HepG2 (cell line): ENCODE measurements around the gene TAF1D. TPM values are rescaled to one million over a fixed set of nuclear protein-coding genes. Genes with fewer than 3 reads are reported as not detected.

Source experiments
- ATAC-seq: fragments of 200-7000 bp; cut with Tn5 transposase; 3 replicates; pipeline ENCODE4 v1.9.1; 2020; ENCODE audit warnings: mild to moderate bottlenecking, moderate library complexity
- BruUV-seq: library from RNA; stranded (reverse); fragments of 400-500 nt; replicated peaks from 2 replicates; lab custom pipeline; 2021; lab: Mats Ljungman, UMichigan
- CTCF ChIA-PET: fragments of 300-600 bp; formaldehyde crosslinking; extraction: SDS; loops from one replicate; lab custom pipeline; 2021; ENCODE audit warnings: low total read pairs, inconsistent platforms, low intra/inter-chr PET ratio; lab: Yijun Ruan, JAX
- POLR2A ChIA-PET: fragments of 350-600 bp; sonication (Branson Sonifier 250); formaldehyde crosslinking; loops from one replicate; lab custom pipeline; 2020; ENCODE audit warnings: antibody characterized with exemption, inconsistent platforms; lab: Yijun Ruan, JAX
- DNase-seq: peaks from one replicate; pipeline ENCODE4 v3.0.0-alpha.2; 2015; ENCODE audit warnings: low spot score
- FAIRE-seq: peaks from 3 replicates; lab custom pipeline; 2011; peaks lifted over from hg19 to GRCh38; lab: Jason Lieb, UNC
- H2AFZ ChIP-seq: one replicate; pipeline ENCODE4 v1.6.1; 2011; ENCODE audit warnings: low read length, inconsistent platforms
- H3K27ac ChIP-seq: fragments of 300-600 bp; 3 replicates; pipeline ENCODE4 v1.8.0; 2011; ENCODE audit warnings: mixed run types, mild to moderate bottlenecking, mixed read lengths, low read length, inconsistent platforms; ENCODE audit not compliant: insufficient read depth; ENCODE audit errors: extremely low read length
- H3K27me3 ChIP-seq, 2 experiments: fragments of 200-600 bp in 1 of 2; 2 replicates in 1 of 2; 3 replicates in 1 of 2; pipeline versions ENCODE4 v1.6.0 to v1.8.0; 2011; ENCODE audit warnings: low read length in 2 of 2, mild to moderate bottlenecking in 2 of 2, moderate library complexity in 2 of 2, inconsistent platforms in 1 of 2; ENCODE audit not compliant: insufficient read depth in 2 of 2, control insufficient read depth in 1 of 2
- H3K36me3 ChIP-seq, 2 experiments: fragments of 200-600 bp in 1 of 2; replicated peaks in 1 of 2; 2 replicates in 1 of 2; 3 replicates in 1 of 2; pipeline versions ENCODE4 v1.5.1 to v1.8.0; 2011; ENCODE audit warnings: low read length in 2 of 2, inconsistent platforms in 1 of 2; ENCODE audit not compliant: insufficient read depth in 2 of 2, control insufficient read depth in 1 of 2
- H3K4me1 ChIP-seq: 2 replicates; pipeline ENCODE4 v1.5.1; 2012; ENCODE audit warnings: low read length, inconsistent platforms; ENCODE audit not compliant: insufficient read depth
- H3K4me2 ChIP-seq: 2 replicates; pipeline ENCODE4 v1.6.0; 2011; ENCODE audit warnings: low read depth, low read length, inconsistent platforms
- H3K4me3 ChIP-seq, 3 experiments: fragments of 200-600 bp in 1 of 3; sonication (generic), shearing (Covaris generic) in 1 of 3; replicated peaks in 1 of 3; 2 replicates each; pipeline ENCODE4 v1.5.1; 2011 to 2016; ENCODE audit warnings: low read length in 3 of 3, inconsistent platforms in 2 of 3, low read depth in 2 of 3, mild to moderate bottlenecking in 2 of 3, control low read depth in 1 of 3, mixed read lengths in 1 of 3; ENCODE audit not compliant: insufficient read depth in 1 of 3
- H3K79me2 ChIP-seq: one replicate; pipeline ENCODE4 v1.6.1; 2011; ENCODE audit warnings: low read length, inconsistent platforms; ENCODE audit not compliant: insufficient read depth
- H3K9ac ChIP-seq: 2 replicates; pipeline ENCODE4 v1.6.0; 2011; ENCODE audit warnings: mild to moderate bottlenecking, low read depth, low read length, inconsistent platforms; ENCODE audit not compliant: insufficient read depth
- H3K9me3 ChIP-seq: 2 replicates; pipeline ENCODE4 v1.5.1; 2012; ENCODE audit warnings: mild to moderate bottlenecking, low read length
- H4K20me1 ChIP-seq: 2 replicates; pipeline ENCODE4 v1.6.0; 2011; ENCODE audit warnings: inconsistent platforms, mild to moderate bottlenecking, low read length, moderate library complexity; ENCODE audit not compliant: insufficient read depth
- BRCA1 ChIP-seq: sonication (generic); formaldehyde crosslinking; IDR thresholded peaks from 2 replicates; pipeline ENCODE4 v1.4.0; 2020; ENCODE audit warnings: missing genetic modification reagents
- CREM ChIP-seq, 2 experiments: sonication (generic) in 1 of 2; formaldehyde crosslinking in 1 of 2; IDR thresholded peaks; 2 replicates each; pipeline versions ENCODE4 v1.4.0 to v1.6.1; 2016 to 2020; ENCODE audit warnings: antibody characterized with exemption in 1 of 2, mild to moderate bottlenecking in 1 of 2, missing genetic modification reagents in 1 of 2
- IKZF1 ChIP-seq: fragments of 450-650 bp; IDR thresholded peaks from 2 replicates; pipeline ENCODE4 v1.7.1; 2016
- JUNB ChIP-seq: sonication (generic); formaldehyde crosslinking; IDR thresholded peaks from 2 replicates; pipeline ENCODE4 v1.8.0; 2022; ENCODE audit warnings: missing genetic modification reagents, mild to moderate bottlenecking, borderline replicate concordance
- NFKBIZ ChIP-seq: IDR thresholded peaks from 2 replicates; pipeline ENCODE4 v1.6.1; 2018; ENCODE audit warnings: missing genetic modification reagents, missing compliant biosample characterization
- NONO ChIP-seq, 2 experiments: fragments of 450-650 bp in 1 of 2; sonication (generic) in 1 of 2; formaldehyde crosslinking in 1 of 2; IDR thresholded peaks in 1 of 2; conservative IDR thresholded peaks in 1 of 2; 2 replicates each; pipeline versions ENCODE4 v1.6.1 to v1.8.0; 2017 to 2022; ENCODE audit warnings: mild to moderate bottlenecking in 1 of 2, missing genetic modification reagents in 1 of 2, moderate library complexity in 1 of 2
- SKIL ChIP-seq: sonication (generic); formaldehyde crosslinking; IDR thresholded peaks from 2 replicates; pipeline ENCODE4 v1.8.0; 2022; ENCODE audit warnings: missing genetic modification reagents, mild to moderate bottlenecking, moderate library complexity, borderline replicate concordance
- SMAD3 ChIP-seq: sonication (generic); formaldehyde crosslinking; IDR thresholded peaks from 2 replicates; pipeline ENCODE4 v1.4.0; 2020; ENCODE audit warnings: missing genetic modification reagents
- SNAPC5 ChIP-seq: sonication (generic); formaldehyde crosslinking; IDR thresholded peaks from 2 replicates; pipeline ENCODE4 v1.8.1; 2023; ENCODE audit warnings: mild to moderate bottlenecking, missing genetic modification reagents, borderline replicate concordance
- SRF ChIP-seq: IDR thresholded peaks from 2 replicates; pipeline ENCODE4 v1.6.1; 2011; ENCODE audit warnings: mild to moderate bottlenecking, low read depth, low read length, moderate library complexity
- SRSF1 ChIP-seq: fragments of 200-400 bp; formaldehyde crosslinking; optimal IDR thresholded peaks from 2 replicates; pipeline ENCODE3; 2017; ENCODE audit warnings: mild to moderate bottlenecking, low read depth, low read length, moderate library complexity
- SRSF4 ChIP-seq: fragments of 200-400 bp; formaldehyde crosslinking; IDR thresholded peaks from one replicate; pipeline ENCODE4 v1.6.1; 2018; ENCODE audit warnings: mild to moderate bottlenecking, low read depth, low read length, moderate library complexity; ENCODE audit not compliant: poor library complexity, severe bottlenecking
- ZNF124 ChIP-seq: sonication (generic); formaldehyde crosslinking; IDR thresholded peaks from 2 replicates; pipeline ENCODE4 v1.4.0; 2020; ENCODE audit warnings: missing genetic modification reagents
- ZNF256 ChIP-seq: sonication (generic); formaldehyde crosslinking; conservative IDR thresholded peaks from 2 replicates; pipeline ENCODE4 v1.4.0; 2020; ENCODE audit warnings: missing genetic modification reagents
- WGBS: methylation state at CpG from one replicate; pipeline ENCODE4 v1.1.6; 2017; ENCODE audit warnings: low lambda C conversion rate; 5-methylcytosine and 5-hydroxymethylcytosine counted together
- in situ Hi-C: cut with HindIII; loops from 2 replicates; pipeline ENCODE4 v1.10.0; 2017; ENCODE audit warnings: low pct_unique_long_range_greater_than_20kb; ENCODE audit not compliant: extremely low pct_ligation_motif_present
- intact Hi-C: fragments of 100-400 bp; cut with micrococcal nuclease; formaldehyde crosslinking; loops from one replicate; pipeline ENCODE4 v1.10.0; 2022; ENCODE audit not compliant: unreplicated experiment
- polyA plus RNA-seq, 8 experiments: library from polyadenylated mRNA; depleted of rRNA in 3 of 8; stranded (reverse) in 7 of 8; unstranded in 1 of 8; fragments of >200 nt; fragmentation: Illumina TruSeq in 4 of 8; extraction: Trizol in 4 of 8; gene quantifications; 2 replicates each; pipeline versions ENCODE4 v1.2.1 to v1.2.3, GENCODE V29; 2011 to 2016; ENCODE audit warnings: low read depth in 4 of 8, missing spikeins in 1 of 8, mixed read lengths in 1 of 8; ENCODE audit not compliant: insufficient read depth in 1 of 8
- total RNA-seq, 5 experiments: library from RNA; depleted of rRNA; stranded (reverse); fragments of >200 nt; fragmentation: Illumina TruSeq; extraction: Trizol; gene quantifications; 2 replicates each; pipeline ENCODE4 v1.2.3, GENCODE V29; 2016; ENCODE audit warnings: low read depth in 1 of 5
- TF ChIP-seq, protein P1 (sequence below): sonication (generic); formaldehyde crosslinking; IDR thresholded peaks from 2 replicates; pipeline ENCODE4 v1.4.0; 2020; ENCODE audit warnings: missing genetic modification reagents
- TF ChIP-seq, protein P2 (sequence below): sonication (generic); formaldehyde crosslinking; conservative IDR thresholded peaks from 2 replicates; pipeline ENCODE4 v1.8.0; 2022; ENCODE audit warnings: missing genetic modification reagents

The TAF1D gene
- total and polyA plus RNA-seq, 2 of the 13 experiments (the other 11 are each of a cell fraction or from before 2014, with no cell fraction given), result 132 to 207 TPM

DNA sequence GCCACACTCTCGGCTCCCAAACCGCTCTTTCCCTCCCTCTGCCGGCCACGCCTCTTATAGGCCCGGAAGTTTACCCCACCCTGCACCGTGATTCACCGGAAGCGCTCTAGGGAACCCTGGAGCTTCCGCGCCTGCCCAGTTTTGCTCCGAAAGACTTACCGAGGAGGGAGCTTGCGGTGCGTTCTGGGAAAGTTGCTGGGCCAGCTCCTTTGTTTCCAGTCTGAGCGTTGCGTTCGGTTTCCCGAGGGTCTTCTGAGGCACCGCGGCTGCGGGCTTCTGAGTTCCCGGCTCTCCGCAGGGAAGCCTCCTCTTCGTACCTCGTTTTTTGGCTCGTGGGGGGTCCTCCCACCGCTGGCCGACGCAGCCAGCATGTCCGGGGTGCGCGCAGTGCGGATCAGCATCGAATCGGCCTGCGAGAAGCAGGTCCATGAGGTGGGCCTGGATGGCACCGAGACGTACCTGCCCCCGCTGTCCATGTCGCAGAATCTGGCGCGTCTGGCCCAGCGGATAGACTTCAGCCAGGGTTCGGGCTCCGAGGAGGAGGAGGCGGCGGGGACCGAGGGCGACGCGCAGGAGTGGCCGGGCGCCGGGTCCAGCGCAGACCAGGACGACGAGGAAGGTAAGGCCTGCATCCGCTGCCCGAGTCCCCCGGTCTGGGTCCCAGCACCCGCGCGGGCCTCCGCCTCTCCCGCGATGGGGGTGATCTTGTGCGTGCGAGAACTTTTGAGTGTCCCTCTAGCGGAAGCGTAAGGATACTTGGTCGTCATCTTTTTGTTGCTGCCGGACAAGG, 43.0 kb upstream of the TAF1D start, which contains the start of gene MED17 (continued):
- TF ChIP-seq, protein P1, sequence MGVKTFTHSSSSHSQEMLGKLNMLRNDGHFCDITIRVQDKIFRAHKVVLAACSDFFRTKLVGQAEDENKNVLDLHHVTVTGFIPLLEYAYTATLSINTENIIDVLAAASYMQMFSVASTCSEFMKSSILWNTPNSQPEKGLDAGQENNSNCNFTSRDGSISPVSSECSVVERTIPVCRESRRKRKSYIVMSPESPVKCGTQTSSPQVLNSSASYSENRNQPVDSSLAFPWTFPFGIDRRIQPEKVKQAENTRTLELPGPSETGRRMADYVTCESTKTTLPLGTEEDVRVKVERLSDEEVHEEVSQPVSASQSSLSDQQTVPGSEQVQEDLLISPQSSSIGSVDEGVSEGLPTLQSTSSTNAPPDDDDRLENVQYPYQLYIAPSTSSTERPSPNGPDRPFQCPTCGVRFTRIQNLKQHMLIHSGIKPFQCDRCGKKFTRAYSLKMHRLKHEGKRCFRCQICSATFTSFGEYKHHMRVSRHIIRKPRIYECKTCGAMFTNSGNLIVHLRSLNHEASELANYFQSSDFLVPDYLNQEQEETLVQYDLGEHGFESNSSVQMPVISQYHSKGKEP (CRISPR knock-in tag), result no peak
- TF ChIP-seq BRCA1 (CRISPR knock-in tag) (no peak), NFKBIZ (CRISPR knock-in tag) (no peak), SRF (no peak), IKZF1 (no peak), NONO (IDR thresholded peaks at IDR 0.05) (no peak), NONO (CRISPR knock-in tag; conservative IDR thresholded peaks at IDR 0.05) (peak; percentile 83)
- TF ChIP-seq, protein P2, sequence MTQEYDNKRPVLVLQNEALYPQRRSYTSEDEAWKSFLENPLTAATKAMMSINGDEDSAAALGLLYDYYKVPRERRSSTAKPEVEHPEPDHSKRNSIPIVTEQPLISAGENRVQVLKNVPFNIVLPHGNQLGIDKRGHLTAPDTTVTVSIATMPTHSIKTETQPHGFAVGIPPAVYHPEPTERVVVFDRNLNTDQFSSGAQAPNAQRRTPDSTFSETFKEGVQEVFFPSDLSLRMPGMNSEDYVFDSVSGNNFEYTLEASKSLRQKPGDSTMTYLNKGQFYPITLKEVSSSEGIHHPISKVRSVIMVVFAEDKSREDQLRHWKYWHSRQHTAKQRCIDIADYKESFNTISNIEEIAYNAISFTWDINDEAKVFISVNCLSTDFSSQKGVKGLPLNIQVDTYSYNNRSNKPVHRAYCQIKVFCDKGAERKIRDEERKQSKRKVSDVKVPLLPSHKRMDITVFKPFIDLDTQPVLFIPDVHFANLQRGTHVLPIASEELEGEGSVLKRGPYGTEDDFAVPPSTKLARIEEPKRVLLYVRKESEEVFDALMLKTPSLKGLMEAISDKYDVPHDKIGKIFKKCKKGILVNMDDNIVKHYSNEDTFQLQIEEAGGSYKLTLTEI (CRISPR knock-in tag), result no peak

DNA sequence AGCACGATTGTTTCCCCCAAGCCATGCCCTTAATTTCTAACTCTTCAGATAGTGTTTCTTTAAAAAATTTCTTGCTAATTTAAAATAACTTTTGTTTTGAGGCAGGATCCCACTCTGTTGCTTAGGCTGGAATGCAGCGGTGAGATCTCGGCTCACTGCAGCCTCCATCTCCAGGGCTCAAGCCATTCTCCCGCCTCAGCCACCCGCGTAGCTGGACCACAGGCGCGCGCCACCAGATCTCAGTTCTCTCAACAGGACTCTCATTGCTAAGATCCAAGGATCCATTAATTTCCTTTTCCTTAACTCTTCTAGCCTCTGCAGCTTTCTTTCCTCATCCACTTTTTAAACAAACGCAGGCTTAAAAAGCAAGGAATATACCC, 42.5 kb upstream of the TAF1D start:
- CTCF ChIA-PET, result no interaction called here
- H3K4me2 ChIP-seq, result peak overlapping the region; percentile 72
- POLR2A ChIA-PET, result interaction anchor here (0.7 to 1.7 kb wide), 26 partner anchors 9 to 345 kb away, joined by 3 to 114 read pairs (median 4); partner anchors contain the start of genes C11orf54, CEP295, PANX1 and TAF1D
- peaks cover 32% of the 10 kb centered on the region for H3K4me1 ChIP-seq
- H3K79me2 ChIP-seq, result peaks cover 48% of the 10 kb centered on the region
- WGBS, result 2% methylated on average over 10 of the region's 10 CpGs
- in situ Hi-C loops (loop anchor here (5.0 kb wide), 1 partner anchor 41 kb away; the partner anchor contains the start of genes C11orf54 and TAF1D), intact Hi-C loops (loop anchor here (1.0 kb wide), 1 partner anchor 41 kb away; no protein-coding TSS in a partner anchor)
- no TSS peak for BruUV-seq
- peak overlapping the region; percentile 90 for H3K27ac ChIP-seq
- FAIRE-seq, result no peak
- H3K36me3 ChIP-seq, result peaks cover 0 to 7% of the 10 kb centered on the region in 2 experiments; a peak in 1 of 5 replicates
- H2AFZ ChIP-seq, result peak overlapping the region; percentile 71
- no peaks in the 10 kb centered on the region for H3K9me3 ChIP-seq
- peak overlapping the region; percentile 85 to 93 (median 93) for H3K4me3 ChIP-seq
- peaks cover 35% of the 10 kb centered on the region for H4K20me1 ChIP-seq
- no peak for DNase-seq
- no peaks in the 10 kb centered on the region; a peak in 1 of 5 replicates for H3K27me3 ChIP-seq
- H3K9ac ChIP-seq, result peak overlapping the region; percentile 91
- ATAC-seq, result peak; percentile 65
- TF ChIP-seq SKIL (CRISPR knock-in tag) (no peak), CREM (IDR thresholded peaks at IDR 0.05) (no peak), CREM (CRISPR knock-in tag; IDR thresholded peaks at IDR 0.05) (no peak), SNAPC5 (CRISPR knock-in tag) (no peak), JUNB (no peak), SMAD3 (CRISPR knock-in tag) (no peak), ZNF124 (CRISPR knock-in tag) (0 out of 2 replicates have a peak, but pooled peaks have one; percentile 39), ZNF256 (CRISPR knock-in tag) (peak; percentile 73; the same call in 1 of the 2 replicates), SRSF4 (no peak), SRSF1 (peak; percentile 4)
